K562 (cell line): Measurements from ENCODE around the gene IPO13. TPM values are rescaled to one million over a fixed set of nuclear protein-coding genes. Genes with fewer than 3 reads are reported as not detected.

ENCODE experiments used
- ATAC-seq: fragments of 200-7000 bp; cut with Tn5 transposase; 3 replicates; pipeline ENCODE4 v1.9.1; 2020; ENCODE audit warnings: moderate library complexity
- BruUV-seq: library from RNA; stranded (reverse); fragments of 400-500 nt; replicated peaks from 2 replicates; lab custom pipeline; 2021; lab: Mats Ljungman, UMichigan
- CTCF ChIA-PET: fragments of 300-600 bp; formaldehyde crosslinking; extraction: SDS; loops from one replicate; lab custom pipeline; 2021; ENCODE audit warnings: low intra/inter-chr PET ratio; lab: Yijun Ruan, JAX
- POLR2A ChIA-PET: fragments of 300-600, 350-650 bp; sonication (Branson Sonifier 250); formaldehyde crosslinking; extraction: SDS; loops from one replicate; lab custom pipeline; 2021; ENCODE audit warnings: antibody characterized with exemption, inconsistent platforms; lab: Yijun Ruan, JAX
- DNase-seq, 4 experiments: peaks; one replicate each; pipeline versions ENCODE4 v3.0.0 to v3.0.0-alpha.2; 2011 to 2018; ENCODE audit warnings: low spot score in 3 of 4, mixed read lengths in 3 of 4; ENCODE audit errors: extremely low read depth in 1 of 4
- FAIRE-seq: peaks from 2 replicates; lab custom pipeline; 2011; peaks lifted over from hg19 to GRCh38; lab: Jason Lieb, UNC
- H2AFZ ChIP-seq: 2 replicates; pipeline ENCODE4 v1.6.0; 2011; ENCODE audit warnings: low read depth, low read length, control low read depth, inconsistent platforms
- H3K27ac ChIP-seq: fragments of 200-600 bp; 3 replicates; pipeline ENCODE4 v1.8.0; 2011; ENCODE audit warnings: low read depth, mild to moderate bottlenecking, control low read depth, inconsistent platforms, low read length, moderate library complexity, mixed read lengths; ENCODE audit errors: extremely low read depth
- H3K27me3 ChIP-seq, 2 experiments: fragments of 300-600 bp in 1 of 2; 2 replicates in 1 of 2; 3 replicates in 1 of 2; pipeline versions ENCODE4 v1.6.0 to v1.8.0; 2011; ENCODE audit warnings: inconsistent platforms in 2 of 2, low read length in 2 of 2, mild to moderate bottlenecking in 1 of 2, mixed read lengths in 1 of 2, moderate library complexity in 1 of 2; ENCODE audit not compliant: control insufficient read depth in 2 of 2, insufficient read depth in 2 of 2
- H3K36me3 ChIP-seq: fragments of 300-600 bp; 3 replicates; pipeline ENCODE4 v1.8.0; 2011; ENCODE audit warnings: mild to moderate bottlenecking, low read length, inconsistent platforms; ENCODE audit not compliant: control insufficient read depth, insufficient read depth
- H3K4me1 ChIP-seq, 2 experiments: fragments of 200-600 bp in 1 of 2; replicated peaks in 1 of 2; 2 replicates in 1 of 2; 3 replicates in 1 of 2; pipeline versions ENCODE4 v1.5.1 to v1.8.0; 2011; ENCODE audit warnings: inconsistent platforms in 2 of 2, low read length in 2 of 2, mild to moderate bottlenecking in 1 of 2, mixed read lengths in 1 of 2, moderate library complexity in 1 of 2; ENCODE audit not compliant: control insufficient read depth in 2 of 2, insufficient read depth in 2 of 2
- H3K4me2 ChIP-seq: 2 replicates; pipeline ENCODE4 v1.6.1; 2011; ENCODE audit warnings: low read length, control low read depth, inconsistent platforms, mixed read lengths; ENCODE audit not compliant: insufficient read depth
- H3K4me3 ChIP-seq: fragments of 200-600 bp; sonication (generic), shearing (Covaris generic); 2 replicates; pipeline ENCODE4 v1.5.1; 2016; ENCODE audit warnings: control low read depth, inconsistent platforms
- H3K79me2 ChIP-seq: fragments of 200-600 bp; 3 replicates; pipeline ENCODE4 v1.8.0; 2011; ENCODE audit warnings: low read length, inconsistent platforms; ENCODE audit not compliant: control insufficient read depth, insufficient read depth
- H3K9ac ChIP-seq, 2 experiments: 2 replicates each; pipeline versions ENCODE4 v1.6.0 to v1.6.1; 2011; ENCODE audit warnings: low read depth in 2 of 2, low read length in 2 of 2, control low read depth in 1 of 2, inconsistent platforms in 1 of 2, mild to moderate bottlenecking in 1 of 2, mixed read lengths in 1 of 2; ENCODE audit not compliant: insufficient read depth in 1 of 2
- H3K9me1 ChIP-seq: one replicate; pipeline ENCODE4 v1.6.0; 2011; ENCODE audit warnings: inconsistent platforms, mild to moderate bottlenecking, low read length, moderate library complexity; ENCODE audit not compliant: control insufficient read depth, insufficient read depth
- H3K9me3 ChIP-seq: replicated peaks from 2 replicates; pipeline ENCODE4 v1.5.1; 2011; ENCODE audit warnings: low read depth, low read length, inconsistent platforms; ENCODE audit not compliant: control insufficient read depth, insufficient read depth
- H4K20me1 ChIP-seq: replicated peaks from 2 replicates; pipeline ENCODE4 v1.6.1; 2011; ENCODE audit warnings: low read length, inconsistent platforms, mixed read lengths; ENCODE audit not compliant: control insufficient read depth, insufficient read depth
- ETV5 ChIP-seq: sonication (generic); formaldehyde crosslinking; IDR thresholded peaks from 2 replicates; pipeline ENCODE4 v1.4.0; 2020; ENCODE audit warnings: low read depth, mild to moderate bottlenecking, missing genetic modification reagents
- MCM2 ChIP-seq: fragments of 450-650 bp; IDR thresholded peaks from 2 replicates; pipeline ENCODE4 v1.6.1; 2017; ENCODE audit warnings: low read depth, mild to moderate bottlenecking
- RBM14 ChIP-seq: fragments of 200-400 bp; formaldehyde crosslinking; IDR thresholded peaks from 2 replicates; pipeline ENCODE4 v1.6.1; 2018; ENCODE audit warnings: low read depth, mild to moderate bottlenecking, low read length, moderate library complexity, borderline replicate concordance; ENCODE audit not compliant: insufficient read depth
- TARDBP ChIP-seq: fragments of 450-650 bp; IDR thresholded peaks from 2 replicates; pipeline ENCODE4 v1.6.1; 2016
- ZBTB8A ChIP-seq: fragments of 450-650 bp; IDR thresholded peaks from 2 replicates; pipeline ENCODE4 v1.6.1; 2018; ENCODE audit warnings: mild to moderate bottlenecking, moderate library complexity; ENCODE audit not compliant: partially characterized antibody
- ZNF124 ChIP-seq: sonication (generic); formaldehyde crosslinking; IDR thresholded peaks from 2 replicates; pipeline ENCODE4 v1.8.1; 2022; ENCODE audit warnings: missing genetic modification reagents
- ZNF41 ChIP-seq: fragments of 250-450 bp; sonication (Bioruptor Pico); conservative IDR thresholded peaks from 2 replicates; pipeline ENCODE4 v1.4.0; 2020; ENCODE audit warnings: mild to moderate bottlenecking
- WGBS: fragments of 100-300 bp; shearing (Covaris generic); methylation state at CpG from one replicate; pipeline ENCODE4 v1.1.6; 2016; ENCODE audit warnings: low coverage, mixed read lengths; ENCODE audit not compliant: insufficient coverage; ENCODE audit errors: missing lambda C conversion rate; 5-methylcytosine and 5-hydroxymethylcytosine counted together
- in situ Hi-C: fragments of 300-500 bp; cut with MboI; formaldehyde crosslinking; loops from 4 replicates; pipeline ENCODE4 v1.15.0; 2018; ENCODE audit warnings: inconsistent platforms, mixed read lengths
- intact Hi-C: fragments of 100-400 bp; cut with micrococcal nuclease; formaldehyde crosslinking; loops from 2 replicates; pipeline ENCODE4 v1.14.2; 2022
- polyA plus RNA-seq, 8 experiments: library from polyadenylated mRNA; depleted of rRNA in 4 of 8; stranded (reverse) in 5 of 8; unstranded in 3 of 8; fragments of >200 nt; fragmentation: Nextera tagmentation in 2 of 8; fragmentation: Illumina TruSeq in 1 of 8; extraction: Ambion mirVana in 2 of 8; extraction: Trizol in 1 of 8; gene quantifications; 2 replicates each; pipeline versions ENCODE4 v1.2.1 to v1.2.3, GENCODE V29; 2011 to 2014; ENCODE audit warnings: inconsistent platforms in 1 of 8, missing spikeins in 1 of 8
- total RNA-seq, 7 experiments: library from RNA; depleted of rRNA in 6 of 7; stranded (reverse); fragments of >200 nt in 6 of 7; fragmentation: Illumina TruSeq in 2 of 7; extraction: Trizol in 2 of 7; gene quantifications; 2 replicates each; pipeline versions ENCODE4 v1.2.1 to v1.2.3, GENCODE V29; 2011 to 2021; ENCODE audit warnings: low replicate concordance in 1 of 7

The IPO13 gene
- total and polyA plus RNA-seq, 9 of the 15 experiments (the other 6 are each of a cell fraction or from before 2014, with no cell fraction given), result 7.0 to 30.8 (median 16.2) TPM

- Histone ChIP-seq H3K4me3 (no peak overlapping the region), H2AFZ (no peak overlapping the region), H4K20me1 (no peaks in the 10 kb centered on the region), H3K9ac (no peak overlapping the region), H3K4me1 (peaks cover 3 to 20% of the 10 kb centered on the region in 2 experiments; a peak in 3 of 5 replicates), H3K27me3 (no peaks in the 10 kb centered on the region), H3K9me1 (peaks cover 3% of the 10 kb centered on the region)
- WGBS, result 50% methylated on average over 3 of the region's 3 CpGs
- BruUV-seq, result no TSS peak
- ATAC-seq, result no peak
- in situ Hi-C loops, result no loop called here
- TF ChIP-seq ZNF124 (CRISPR knock-in tag) (no peak), TARDBP (no peak), ZNF41 (CRISPR knock-in tag) (no peak), MCM2 (no peak), ZBTB8A (no peak), ETV5 (CRISPR knock-in tag) (no peak), RBM14 (no peak)
- TF ChIP-seq, all 486 proteins: peak for 0
- FAIRE-seq, result no peak
- H3K27ac ChIP-seq, result no peak overlapping the region
- H3K4me2 ChIP-seq, result no peak overlapping the region
- intact Hi-C loops, result no loop called here
- peaks cover 12% of the 10 kb centered on the region; the same call in 2 of the 3 replicates for H3K36me3 ChIP-seq
- no peaks in the 10 kb centered on the region for H3K9me3 ChIP-seq
- POLR2A ChIA-PET, result interaction anchor here (0.6 to 1.1 kb wide), 2 partner anchors 11 to 30 kb away, joined by 3 to 6 read pairs; no protein-coding TSS in a partner anchor
- DNase-seq, result no peak
- CTCF ChIA-PET, result no interaction called here
- H3K79me2 ChIP-seq, result no peaks in the 10 kb centered on the region
Measured at GRCh38 chr1:43900386-43900785, 46.4 kb upstream of the IPO13 start.
